Measurements from ENCODE around the gene CARD9. TPM values are rescaled to one million over a fixed set of nuclear protein-coding genes. Genes with fewer than 3 reads are reported as not detected.

Gene CARD9
- total and polyA plus RNA-seq, 2 of the 4 experiments (the other 2 are of a cell fraction): 0.36 to 1.9 TPM

DNA sequence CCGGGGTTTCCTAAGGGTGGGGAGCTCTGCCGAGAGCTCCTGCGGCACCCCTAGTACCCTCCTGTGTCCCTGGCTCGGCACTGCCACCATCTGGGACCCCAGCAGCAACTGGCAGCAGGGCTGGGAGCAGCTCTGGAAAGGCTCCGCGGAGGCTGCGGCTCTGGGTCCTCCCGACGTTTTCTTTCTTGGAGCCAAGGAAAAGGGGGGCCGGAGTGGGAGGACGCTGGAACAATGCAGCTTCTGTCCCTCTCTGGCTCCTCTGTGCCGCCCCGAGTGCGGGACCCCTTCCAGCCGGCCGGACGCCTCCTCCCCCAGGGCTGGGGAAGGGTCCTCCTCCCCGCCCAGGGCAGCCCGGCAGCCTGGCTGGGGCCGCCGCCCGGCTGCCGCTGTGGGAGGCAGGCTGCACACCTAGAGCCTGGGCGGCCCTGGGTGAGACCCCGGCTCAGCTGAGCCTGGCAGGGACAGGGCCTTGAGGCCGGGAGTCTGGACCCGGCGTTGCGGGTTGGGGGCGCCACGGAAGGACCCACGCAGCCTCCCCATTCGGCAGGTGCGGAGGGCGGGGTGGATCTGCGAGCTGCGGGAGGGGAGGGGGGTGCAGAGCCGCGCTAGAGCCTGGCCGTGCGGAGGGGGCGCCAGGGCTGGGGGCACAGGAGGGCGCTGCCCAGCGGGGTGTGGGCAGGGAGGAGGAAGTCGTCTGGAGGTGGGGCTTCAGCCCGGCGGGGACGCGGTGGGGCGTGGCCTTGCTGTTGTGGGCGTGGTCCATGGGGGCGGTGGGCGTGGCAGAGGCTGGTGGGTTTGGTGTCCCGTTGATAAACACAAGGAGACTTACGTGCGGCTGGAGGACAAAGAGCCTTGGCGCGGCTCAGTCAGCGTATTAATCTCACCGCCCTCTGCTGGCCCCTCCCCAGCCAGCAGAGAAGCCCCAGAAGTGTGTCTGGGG, 31.0 kb downstream of the CARD9 start:
- H2BK15ac ChIP-seq (ENCODE audit: low read depth, low read length): no peak overlapping the region
- no peak overlapping the region for H3K18ac ChIP-seq (ENCODE audit: low read depth, low read length)
- in situ Hi-C loops (cut with MboI; ENCODE audit: low sequenced_read_pairs) (no loop called here), intact Hi-C loops (cut with micrococcal nuclease) (no loop called here), dilution Hi-C loops (cut with HindIII; ENCODE audit: low sequenced_read_pairs, unreplicated experiment) (no loop called here)
- no peak overlapping the region for H3K23ac ChIP-seq (ENCODE audit: low read depth, low read length)
- H3K27ac ChIP-seq (ENCODE audit: insufficient read depth, low read length): peak overlapping the region; percentile 4; the same call in 1 of the 2 replicates
- ChIA-PET POLR2A (ENCODE audit: unreplicated experiment) (no interaction called here), CTCF (interaction anchor here (0.8 kb wide), 1 partner anchor 20 kb away, joined by 3 read pairs; no protein-coding TSS in a partner anchor)
- H2AK5ac ChIP-seq (ENCODE audit: low read depth, low read length): no peak overlapping the region; the same call in 1 of the 2 replicates
- H3K56ac ChIP-seq (ENCODE audit: extremely low read depth, insufficient read depth, low read length): no peak overlapping the region
- H3K36me3 ChIP-seq (ENCODE audit: control insufficient read depth, insufficient read depth, low read length): peaks cover 76% of the 10 kb centered on the region
- no peak overlapping the region for H4K5ac ChIP-seq (ENCODE audit: low read depth, low read length)
- H3K14ac ChIP-seq (replicated peaks; ENCODE audit: low read depth, low read length): no peak overlapping the region
- H3K27me3 ChIP-seq (ENCODE audit: control insufficient read depth, insufficient read depth, low read length): no peaks in the 10 kb centered on the region
- peak overlapping the region; percentile 71 for H2AK9ac ChIP-seq (replicated peaks; ENCODE audit: low read depth, low read length, poor library complexity)
- peak; percentile 81 for ATAC-seq (ENCODE audit: low read depth)
- peaks cover 8% of the 10 kb centered on the region; the same call in 1 of the 2 replicates for H3K4me1 ChIP-seq (ENCODE audit: control insufficient read depth, insufficient read depth, low read length)
- H2BK5ac ChIP-seq (ENCODE audit: low read depth, low read length, poor library complexity, severe bottlenecking): peak overlapping the region; percentile 7
- 21% methylated on average over 26 of the region's 60 CpGs; no CpG with 5 or more reads in 1 of the 2 experiments for WGBS, 2 experiments (ENCODE audit: extremely low coverage in 2 of 2, insufficient read length in 1 of 2)
- H3K4me2 ChIP-seq (ENCODE audit: low read depth, low read length): no peak overlapping the region
- peak; percentile 83 for DNase-seq
- TF ChIP-seq, protein P1, sequence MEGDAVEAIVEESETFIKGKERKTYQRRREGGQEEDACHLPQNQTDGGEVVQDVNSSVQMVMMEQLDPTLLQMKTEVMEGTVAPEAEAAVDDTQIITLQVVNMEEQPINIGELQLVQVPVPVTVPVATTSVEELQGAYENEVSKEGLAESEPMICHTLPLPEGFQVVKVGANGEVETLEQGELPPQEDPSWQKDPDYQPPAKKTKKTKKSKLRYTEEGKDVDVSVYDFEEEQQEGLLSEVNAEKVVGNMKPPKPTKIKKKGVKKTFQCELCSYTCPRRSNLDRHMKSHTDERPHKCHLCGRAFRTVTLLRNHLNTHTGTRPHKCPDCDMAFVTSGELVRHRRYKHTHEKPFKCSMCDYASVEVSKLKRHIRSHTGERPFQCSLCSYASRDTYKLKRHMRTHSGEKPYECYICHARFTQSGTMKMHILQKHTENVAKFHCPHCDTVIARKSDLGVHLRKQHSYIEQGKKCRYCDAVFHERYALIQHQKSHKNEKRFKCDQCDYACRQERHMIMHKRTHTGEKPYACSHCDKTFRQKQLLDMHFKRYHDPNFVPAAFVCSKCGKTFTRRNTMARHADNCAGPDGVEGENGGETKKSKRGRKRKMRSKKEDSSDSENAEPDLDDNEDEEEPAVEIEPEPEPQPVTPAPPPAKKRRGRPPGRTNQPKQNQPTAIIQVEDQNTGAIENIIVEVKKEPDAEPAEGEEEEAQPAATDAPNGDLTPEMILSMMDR (conservative IDR thresholded peaks at IDR 0.05; ENCODE audit: low read depth, low read length): 0 out of 2 replicates have a peak, but pooled peaks have one; percentile 15
- peak; percentile 39; the same call in 1 of the 2 replicates for TF ChIP-seq MAZ (IDR thresholded peaks at IDR 0.05; ENCODE audit: borderline replicate concordance, low read depth, low read length)
- no peak for TF ChIP-seq FOS (IDR thresholded peaks at IDR 0.05; ENCODE audit: low read depth, low read length)
- peak; percentile 42; the same call in 1 of the 2 replicates for TF ChIP-seq MXI1 (IDR thresholded peaks at IDR 0.05; ENCODE audit: borderline replicate concordance, low read depth, low read length)
- no peak for TF ChIP-seq CHD1 (IDR thresholded peaks at IDR 0.05; ENCODE audit: low read depth, low read length)
- H3K4me3 ChIP-seq (ENCODE audit: insufficient read depth, low read depth, low read length): no peak overlapping the region
- H4K8ac ChIP-seq (ENCODE audit: low read depth in 2 of 2, low read length in 2 of 2): peak overlapping the region in 1 of 2 experiments; percentile 19; a peak in 1 of 4 replicates
- H2BK20ac ChIP-seq (ENCODE audit: low read depth, low read length): no peak overlapping the region
- H2BK120ac ChIP-seq (ENCODE audit: low read depth, low read length): no peak overlapping the region
- no peak overlapping the region for H3K9ac ChIP-seq (ENCODE audit: low read depth, low read length)
- peaks cover 15 to 65% of the 10 kb centered on the region in 2 experiments for H3K79me1 ChIP-seq (ENCODE audit: low read depth in 1 of 2, low read length in 2 of 2)
- no peak overlapping the region; the same call in 1 of the 2 replicates for H4K91ac ChIP-seq (ENCODE audit: insufficient read depth, low read depth, low read length)
- no peaks in the 10 kb centered on the region for H3K9me3 ChIP-seq (ENCODE audit: control insufficient read depth, insufficient read depth, low read length)
- no TSS peak for BruUV-seq (replicated peaks)
- peaks cover 4% of the 10 kb centered on the region; the same call in 1 of the 2 replicates for H3K9me1 ChIP-seq (ENCODE audit: insufficient read depth, low read length)
- H3K4ac ChIP-seq (ENCODE audit: low read depth, low read length): no peak overlapping the region
- H2AFZ ChIP-seq (replicated peaks; ENCODE audit: low read length, poor library complexity): no peak overlapping the region
- H4K20me1 ChIP-seq (ENCODE audit: insufficient read depth, low read length): peaks cover 78% of the 10 kb centered on the region

Measured in IMR-90 (cell line).